H1 (cell line): Measurements from ENCODE around the gene SLC18A3. TPM values are rescaled to one million over a fixed set of nuclear protein-coding genes. Genes with fewer than 3 reads are reported as not detected.

Source experiments
- CTCF ChIA-PET: fragments of 300-600 bp; sonication (Branson Sonifier 250); formaldehyde crosslinking; loops from one replicate; lab custom pipeline; 2021; ENCODE audit not compliant: partially characterized antibody; lab: Charles Lee
- POLR2A ChIA-PET: fragments of 300-600 bp; sonication (Branson Sonifier 250); formaldehyde crosslinking; loops from one replicate; lab custom pipeline; 2021; ENCODE audit warnings: inconsistent platforms; ENCODE audit not compliant: partially characterized antibody; lab: Charles Lee
- DNase-seq, 2 experiments: peaks; one replicate each; pipeline versions ENCODE4 v3.0.0 to v3.0.0-alpha.2; 2010 to 2022; ENCODE audit warnings: low spot score in 2 of 2, low read depth in 1 of 2, mixed read lengths in 1 of 2
- FAIRE-seq: peaks from 2 replicates; lab custom pipeline; 2011; peaks lifted over from hg19 to GRCh38; lab: Jason Lieb, UNC
- H2AFZ ChIP-seq: 2 replicates; pipeline ENCODE4 v1.8.1; 2012; ENCODE audit warnings: low read length, inconsistent platforms
- H2AK5ac ChIP-seq: 2 replicates; pipeline ENCODE4 v1.6.1; 2013; ENCODE audit warnings: low read depth, low read length
- H2BK120ac ChIP-seq: replicated peaks from 2 replicates; pipeline ENCODE3; 2013; ENCODE audit warnings: low read depth, low read length, inconsistent platforms
- H2BK12ac ChIP-seq: 2 replicates; pipeline ENCODE4 v1.6.1; 2013; ENCODE audit warnings: low read depth, low read length
- H2BK15ac ChIP-seq: 2 replicates; pipeline ENCODE4 v1.6.1; 2013; ENCODE audit warnings: low read length
- H2BK20ac ChIP-seq: 2 replicates; pipeline ENCODE4 v1.6.1; 2013; ENCODE audit warnings: low read length
- H2BK5ac ChIP-seq: 2 replicates; pipeline ENCODE4 v1.6.1; 2013; ENCODE audit warnings: low read depth, low read length
- H3K14ac ChIP-seq: 2 replicates; pipeline ENCODE4 v1.6.1; 2013; ENCODE audit warnings: inconsistent platforms; ENCODE audit not compliant: insufficient read length
- H3K18ac ChIP-seq: 2 replicates; pipeline ENCODE4 v1.6.1; 2013; ENCODE audit warnings: low read length; ENCODE audit errors: extremely low read depth
- H3K23ac ChIP-seq: 2 replicates; pipeline ENCODE4 v1.6.1; 2013; ENCODE audit warnings: inconsistent platforms; ENCODE audit not compliant: insufficient read length
- H3K23me2 ChIP-seq: 2 replicates; pipeline ENCODE4 v1.6.1; 2013; ENCODE audit warnings: low read depth, low read length
- H3K27ac ChIP-seq: 2 replicates; pipeline ENCODE4 v1.6.1; 2011; ENCODE audit warnings: low read depth, low read length, inconsistent platforms
- H3K27me3 ChIP-seq, 4 experiments: replicated peaks in 1 of 4; 1 replicate in 1 of 4; 2 replicates in 3 of 4; pipeline versions ENCODE4 v1.6.1 to v1.8.1; 2011 to 2013; ENCODE audit warnings: low read length in 3 of 4, mild to moderate bottlenecking in 3 of 4, inconsistent platforms in 2 of 4, mixed read lengths in 2 of 4, moderate library complexity in 1 of 4; ENCODE audit not compliant: control insufficient read depth in 3 of 4, insufficient read depth in 3 of 4; ENCODE audit errors: extremely low read depth in 1 of 4
- H3K36me3 ChIP-seq, 4 experiments: 2 replicates each; pipeline versions ENCODE4 v1.6.1 to v1.8.1; 2011 to 2013; ENCODE audit warnings: mild to moderate bottlenecking in 4 of 4, low read length in 3 of 4, moderate library complexity in 2 of 4, control low read depth in 1 of 4, inconsistent platforms in 1 of 4; ENCODE audit not compliant: insufficient read depth in 4 of 4, control insufficient read depth in 2 of 4
- H3K4ac ChIP-seq: replicated peaks from 2 replicates; pipeline ENCODE3; 2013; ENCODE audit warnings: low read length, low read depth, mixed read lengths, inconsistent platforms; ENCODE audit not compliant: insufficient read length
- H3K4me1 ChIP-seq, 4 experiments: replicated peaks in 1 of 4; 1 replicate in 1 of 4; 2 replicates in 3 of 4; pipeline versions ENCODE4 v1.6.1 to v1.8.1; 2011 to 2013; ENCODE audit warnings: low read length in 3 of 4, inconsistent platforms in 2 of 4, mixed read lengths in 1 of 4; ENCODE audit not compliant: insufficient read depth in 4 of 4, control insufficient read depth in 3 of 4
- H3K4me2 ChIP-seq, 2 experiments: 2 replicates each; pipeline versions ENCODE4 v1.6.1 to v1.8.1; 2011 to 2013; ENCODE audit warnings: low read depth in 2 of 2, low read length in 2 of 2, control low read depth in 1 of 2, inconsistent platforms in 1 of 2, mild to moderate bottlenecking in 1 of 2; ENCODE audit not compliant: insufficient read depth in 1 of 2
- H3K4me3 ChIP-seq, 4 experiments: fragments of 200-600, 300-600 bp in 1 of 4; sonication (generic), shearing (Covaris generic), sonication (Bioruptor Twin) in 1 of 4; 2 replicates each; pipeline versions ENCODE4 v1.5.1 to v1.8.1; 2011 to 2016; ENCODE audit warnings: low read length in 4 of 4, low read depth in 3 of 4, control low read depth in 2 of 4, inconsistent platforms in 2 of 4, mild to moderate bottlenecking in 2 of 4, mixed read lengths in 1 of 4, moderate library complexity in 1 of 4; ENCODE audit not compliant: insufficient read depth in 2 of 4; ENCODE audit errors: extremely low read depth in 1 of 4
- H3K56ac ChIP-seq: replicated peaks from 2 replicates; pipeline ENCODE3; 2013; ENCODE audit warnings: low read depth, mild to moderate bottlenecking, mixed read lengths, low read length, inconsistent platforms; ENCODE audit not compliant: insufficient read length
- H3K79me1 ChIP-seq: 2 replicates; pipeline ENCODE4 v1.6.1; 2013; ENCODE audit warnings: low read depth, low read length, control low read depth
- H3K79me2 ChIP-seq, 2 experiments: 2 replicates each; pipeline versions ENCODE4 v1.6.1 to v1.8.1; 2012 to 2013; ENCODE audit warnings: low read length in 2 of 2, mild to moderate bottlenecking in 2 of 2, inconsistent platforms in 1 of 2; ENCODE audit not compliant: insufficient read depth in 2 of 2, control insufficient read depth in 1 of 2
- H3K9ac ChIP-seq, 4 experiments: replicated peaks in 1 of 4; 1 replicate in 1 of 4; 2 replicates in 3 of 4; pipeline versions ENCODE4 v1.6.1 to v1.8.1; 2011 to 2013; ENCODE audit warnings: low read depth in 3 of 4, low read length in 3 of 4, control low read depth in 2 of 4, mild to moderate bottlenecking in 2 of 4, moderate library complexity in 2 of 4, inconsistent platforms in 1 of 4; ENCODE audit errors: extremely low read depth in 1 of 4
- H3K9me3 ChIP-seq, 2 experiments: 2 replicates each; pipeline versions ENCODE4 v1.6.1 to v1.8.1; 2012 to 2013; ENCODE audit warnings: mild to moderate bottlenecking in 2 of 2, moderate library complexity in 2 of 2, control low read depth in 1 of 2, inconsistent platforms in 1 of 2, low read depth in 1 of 2, low read length in 1 of 2, mixed read lengths in 1 of 2; ENCODE audit not compliant: insufficient read depth in 2 of 2
- H4K20me1 ChIP-seq, 2 experiments: replicated peaks in 1 of 2; 2 replicates each; pipeline versions ENCODE3 to v1.8.1; 2011 to 2013; ENCODE audit warnings: inconsistent platforms in 2 of 2, low read length in 2 of 2, mild to moderate bottlenecking in 1 of 2; ENCODE audit not compliant: insufficient read depth in 2 of 2, control insufficient read depth in 1 of 2
- H4K5ac ChIP-seq: 2 replicates; pipeline ENCODE4 v1.6.1; 2013; ENCODE audit warnings: low read length, low read depth, mixed read lengths, inconsistent platforms; ENCODE audit not compliant: insufficient read length
- H4K8ac ChIP-seq: 2 replicates; pipeline ENCODE4 v1.8.0; 2013; ENCODE audit warnings: mild to moderate bottlenecking, moderate library complexity, low read length, inconsistent platforms; ENCODE audit not compliant: insufficient read depth; ENCODE audit errors: extremely low read depth
- H4K91ac ChIP-seq: replicated peaks from 2 replicates; pipeline ENCODE3; 2013; ENCODE audit warnings: low read length, mixed read lengths, inconsistent platforms; ENCODE audit not compliant: insufficient read length
- CEBPB ChIP-seq: IDR thresholded peaks from 2 replicates; pipeline ENCODE4 v1.6.1; 2012; ENCODE audit warnings: low read depth, low read length
- E2F6 ChIP-seq: IDR thresholded peaks from 2 replicates; pipeline ENCODE4 v1.6.1; 2012; ENCODE audit warnings: inconsistent platforms
- EGR1 ChIP-seq: IDR thresholded peaks from 2 replicates; pipeline ENCODE4 v1.6.1; 2011; ENCODE audit warnings: low read depth, low read length, borderline replicate concordance
- EP300 ChIP-seq, 2 experiments: IDR thresholded peaks; 1 replicate in 1 of 2; 2 replicates in 1 of 2; pipeline ENCODE4 v1.6.1; 2011 to 2012; ENCODE audit warnings: low read depth in 2 of 2, low read length in 2 of 2, mild to moderate bottlenecking in 2 of 2, borderline replicate concordance in 1 of 2, inconsistent platforms in 1 of 2, moderate library complexity in 1 of 2
- GABPA ChIP-seq: IDR thresholded peaks from 2 replicates; pipeline ENCODE4 v1.6.1; 2011; ENCODE audit warnings: mild to moderate bottlenecking, low read length, moderate library complexity, borderline replicate concordance; ENCODE audit not compliant: insufficient read depth
- GTF2F1 ChIP-seq: IDR thresholded peaks from 2 replicates; pipeline ENCODE4 v1.6.1; 2012; ENCODE audit warnings: low read depth, low read length, improper control_type of control experiment, borderline replicate concordance
- KDM1A ChIP-seq: fragments of 200-600, 300-600 bp; sonication (generic); IDR thresholded peaks from 2 replicates; pipeline ENCODE4 v1.7.1; 2016; ENCODE audit warnings: mild to moderate bottlenecking, low read length, borderline replicate concordance
- SAP30 ChIP-seq: fragments of 300-600 bp; sonication (generic); IDR thresholded peaks from 2 replicates; pipeline ENCODE4 v1.7.1; 2012; ENCODE audit warnings: low read length, moderate library complexity, mild to moderate bottlenecking, inconsistent platforms; ENCODE audit not compliant: insufficient read depth, insufficient replicate concordance
- SIRT6 ChIP-seq: IDR thresholded peaks from one replicate; pipeline ENCODE4 v1.7.1; 2012; ENCODE audit warnings: low read length, inconsistent platforms
- TAF7 ChIP-seq: optimal IDR thresholded peaks from 2 replicates; pipeline ENCODE3; 2011; ENCODE audit warnings: low read depth, mild to moderate bottlenecking, inconsistent platforms, low read length, moderate library complexity, borderline replicate concordance
- ZNF274 ChIP-seq: IDR thresholded peaks from 2 replicates; pipeline ENCODE4 v1.7.0; 2012; ENCODE audit warnings: low read length, borderline replicate concordance; ENCODE audit errors: extremely low read depth
- WGBS, 2 experiments: shearing (Covaris generic) in 1 of 2; methylation state at CpG; one replicate each; pipeline versions ENCODE4 v1.1.6 to v1.1.7; 2013 to 2015; ENCODE audit warnings: low lambda C conversion rate in 2 of 2, mixed read lengths in 2 of 2, inconsistent platforms in 1 of 2, low coverage in 1 of 2, missing lambda C conversion rate in 1 of 2; ENCODE audit not compliant: insufficient replicate concordance in 2 of 2, insufficient coverage in 1 of 2, insufficient read length in 1 of 2; ENCODE audit errors: extremely low coverage in 1 of 2, missing lambda C conversion rate in 1 of 2; 5-methylcytosine and 5-hydroxymethylcytosine counted together
- polyA plus RNA-seq, 7 experiments: library from polyadenylated mRNA; depleted of rRNA in 3 of 7; stranded (reverse) in 5 of 7; unstranded in 2 of 7; fragments of >200 nt in 5 of 7; fragments of 200-250 nt in 2 of 7; gene quantifications; 1 replicate in 5 of 7; 2 replicates in 1 of 7; 4 replicates in 1 of 7; pipeline versions ENCODE4 v1.2.1 to v1.2.3, GENCODE V29; 2011 to 2013; ENCODE audit warnings: missing spikeins in 2 of 7, mixed read lengths in 2 of 7
- total RNA-seq: library from RNA; stranded (reverse); fragmentation: NEBNext Ultra II Directional; extraction: Animal tissue kit (Norgen Biotek cat#: 25700); gene quantifications from 2 replicates; pipeline ENCODE4 v1.2.1, GENCODE V29; 2021

SLC18A3 gene
- total and polyA plus RNA-seq, 2 of the 8 experiments (the other 6 are each of a cell fraction or from before 2014, with no cell fraction given) = 0.17 TPM; not detected in 1

- no peak overlapping the region for H4K8ac ChIP-seq
- DNase-seq (peak in 1 of 2 experiments; percentile 14), FAIRE-seq (no peak)
- H3K36me3 ChIP-seq = no peaks in the 10 kb centered on the region
- H2BK20ac ChIP-seq = no peak overlapping the region
- H3K79me1 ChIP-seq = no peaks in the 10 kb centered on the region
- no peak overlapping the region for H3K56ac ChIP-seq
- no peak overlapping the region for H2AK5ac ChIP-seq
- peaks cover 0 to 4% (median 1%) of the 10 kb centered on the region in 4 experiments; a peak in 3 of 7 replicates for H3K4me1 ChIP-seq
- no peak overlapping the region for H3K4me3 ChIP-seq
- TF ChIP-seq GABPA (no peak), TAF7 (no peak), CEBPB (no peak), EP300 (IDR thresholded peaks at IDR 0.05; ENCODE audit: borderline replicate concordance in 1 of 2, low read depth in 2 of 2, low read length in 2 of 2) (no peak), KDM1A (no peak), E2F6 (no peak), EGR1 (no peak), GTF2F1 (no peak), SAP30 (no peak), ZNF274 (no peak), SIRT6 (no peak)
- ChIA-PET POLR2A (no interaction called here), CTCF (interaction anchor here (1.0 to 1.2 kb wide), 2 partner anchors 18 to 32 kb away, joined by 3 to 4 read pairs; no protein-coding TSS in a partner anchor)
- H3K27ac ChIP-seq = no peak overlapping the region
- H4K5ac ChIP-seq = no peak overlapping the region
- no peak overlapping the region for H2BK12ac ChIP-seq
- no peak overlapping the region for H3K14ac ChIP-seq
- no peak overlapping the region for H4K91ac ChIP-seq
- no peak overlapping the region for H3K4ac ChIP-seq
- H3K79me2 ChIP-seq = no peaks in the 10 kb centered on the region
- peaks cover 0 to 2% (median 0%) of the 10 kb centered on the region in 4 experiments; a peak in 2 of 7 replicates for H3K27me3 ChIP-seq
- H4K20me1 ChIP-seq = no peaks in the 10 kb centered on the region
- no peaks in the 10 kb centered on the region for H3K23me2 ChIP-seq
- H2BK15ac ChIP-seq = no peak overlapping the region
- H3K18ac ChIP-seq = no peak overlapping the region
- H3K9me3 ChIP-seq = no peaks in the 10 kb centered on the region
- H2AFZ ChIP-seq = no peak overlapping the region
- WGBS, 2 experiments = 91% methylated on average over 2 of the region's 2 CpGs; no CpG with 5 or more reads in 1 of the 2 experiments
- no peak overlapping the region for H2BK5ac ChIP-seq
- H3K9ac ChIP-seq = no peak overlapping the region
- no peak overlapping the region for H2BK120ac ChIP-seq
- H3K23ac ChIP-seq = no peak overlapping the region
- no peak overlapping the region for H3K4me2 ChIP-seq
These were observed 41.8 kb downstream of the SLC18A3 start for GRCh38 chr10:49651917-49652316.
